Pancreas (tissue), 10 donors: Measurements from ENCODE around the gene ASAP2. TPM values are rescaled to one million over a fixed set of nuclear protein-coding genes. Genes with fewer than 3 reads are reported as not detected.

Experiments
- ATAC-seq, 4 donors: fragments of 200-7000 bp; cut with Tn5 transposase; one replicate each; pipeline versions ENCODE4 v1.8.0 to v1.9.1; 2020; ENCODE audit warnings: mild to moderate bottlenecking in 4 of 4, moderate library complexity in 4 of 4
- DNase-seq, 6 donors: peaks; one replicate each; pipeline ENCODE4 v3.0.0-alpha.2; 2020
- FAIRE-seq: peaks from 2 replicates; lab custom pipeline; 2012; peaks lifted over from hg19 to GRCh38; lab: Jason Lieb, UNC
- H3K27ac ChIP-seq, 4 donors: fragments of 200-600 bp; sonication (generic); 1 replicate in 3 of 4; 2 replicates in 1 of 4; pipeline versions ENCODE4 v1.5.0 to v1.8.0; 2020
- H3K27me3 ChIP-seq, 4 donors: fragments of 200-600 bp; one replicate each; pipeline ENCODE4 v1.8.0; 2021
- H3K36me3 ChIP-seq, 3 donors: fragments of 200-600 bp; sonication (generic) in 1 of 3; one replicate each; pipeline versions ENCODE4 v1.5.0 to v1.8.0; 2020 to 2021
- H3K4me1 ChIP-seq, 3 donors: fragments of 200-600 bp; one replicate each; pipeline ENCODE4 v1.8.0; 2021
- H3K4me3 ChIP-seq, 4 donors: fragments of 200-600 bp; sonication (generic) in 2 of 4; one replicate each; pipeline versions ENCODE4 v1.5.0 to v1.8.0; 2020 to 2021
- H3K9me3 ChIP-seq, 4 donors: fragments of 200-600 bp; one replicate each; pipeline ENCODE4 v1.8.0; 2021
- CTCF ChIP-seq, 4 donors: fragments of 200-600 bp; sonication (generic) in 3 of 4; IDR thresholded peaks; one replicate each; pipeline versions ENCODE4 v1.5.0 to v1.8.0; 2021; ENCODE audit warnings: antibody characterized with exemption in 4 of 4
- WGBS, 2 donors: extraction: QIAGEN DNeasy Blood & Tissue Kit; methylation state at CpG; one replicate each; pipeline ENCODE4 v1.1.7; 2013; 5-methylcytosine and 5-hydroxymethylcytosine counted together
- intact Hi-C, 3 donors: fragments of 100-400 bp; cut with DNase I; formaldehyde crosslinking; loops; one replicate each; pipeline versions ENCODE4 v1.11.1 to v1.14.2; 2022
- polyA plus RNA-seq, 2 donors: library from polyadenylated mRNA; stranded (reverse); fragments of 200-250 nt; gene quantifications; one replicate each; pipeline ENCODE4 v1.2.3, GENCODE V29; 2013
- total RNA-seq, 6 donors: library from RNA; stranded (reverse); fragmentation: NEBNext Ultra II Directional in 4 of 6; extraction: Animal tissue kit (Norgen Biotek cat#: 25700) in 4 of 6; gene quantifications; one replicate each; pipeline versions ENCODE4 v1.2.1 to v1.2.4, GENCODE V29; 2021 to 2023
- donor health status: healthy with polysubstance abuse.
- donor health status: DM: no; HTN: no; CAD: no; lungs with moderate emphysema.
- donor health status: DM: no; HTN: no; CAD: no.
- donor health status: control.
- donor health status: control.
- donor health status: Bipolar disorder and iron deficiency.
- donor health status: DM: yes; HTN: yes; CAD: no.
- donor health status: DM: no; HTN: no; CAD: no.
- donor health status: DM: no; HTN: no; CAD: no.
- donor health status: DM: yes; HTN: yes; CAD: no.

ASAP2 gene
- total and polyA plus RNA-seq, 8 donors = 5.8 to 17.7 (median 7.3) TPM

DNA sequence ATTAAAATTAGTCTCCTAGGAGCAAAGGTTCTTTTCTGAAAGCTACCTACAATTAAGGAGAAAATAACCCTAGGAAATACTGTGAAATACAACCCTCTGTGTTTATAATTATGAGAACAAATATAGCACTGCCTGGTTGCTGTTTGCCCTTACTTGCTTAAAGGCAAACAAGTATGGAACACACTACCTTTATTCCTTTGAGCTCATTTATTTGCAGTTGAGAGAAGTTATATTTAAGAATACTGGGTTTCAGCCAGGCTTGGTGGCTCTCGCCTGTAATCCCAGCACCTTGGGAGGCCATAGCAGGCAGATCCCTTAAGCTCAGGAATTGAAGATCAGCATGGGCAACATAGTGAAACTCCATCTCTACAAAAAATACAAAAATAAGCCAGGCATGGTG, 244.6 kb downstream of the ASAP2 start:
- DNase-seq = no peak
- Histone ChIP-seq H3K27ac (no peak overlapping the region), H3K27me3 (no peaks in the 10 kb centered on the region), H3K4me3 (no peak overlapping the region), H3K4me1 (no peaks in the 10 kb centered on the region), H3K9me3 (no peaks in the 10 kb centered on the region), H3K36me3 (peaks cover 0 to 12% (median 8%) of the 10 kb centered on the region in 3 donors)
- no peak for FAIRE-seq
- no peak for TF ChIP-seq CTCF (IDR thresholded peaks at IDR 0.05)
- ATAC-seq = no peak
- 92 to 93% methylated on average over 1 of the region's 1 CpG for WGBS, 2 donors
- intact Hi-C loops = no loop called here

Other genes with a start within 250 kb of the ASAP2 start
- 1 to 10 TPM; 1.2 to 5.5 (median 2.5) TPM for gene MBOAT2, start 203.1 kb upstream of the ASAP2 start, total RNA-seq
- 1 to 10 TPM; 1.3 to 5.7 TPM for gene MBOAT2, start 203.1 kb upstream of the ASAP2 start, polyA plus RNA-seq
- 10 to 100 TPM; 10.8 to 30.6 (median 18.9) TPM for gene ITGB1BP1, start 216.7 kb downstream of the ASAP2 start, total RNA-seq
- gene ITGB1BP1, start 216.7 kb downstream of the ASAP2 start, polyA plus RNA-seq = 10 to 100 TPM; 27.2 to 55.4 TPM
- gene CPSF3, start 216.8 kb downstream of the ASAP2 start, total RNA-seq = 10 to 100 TPM in 4 of 6 donors, 1 to 10 TPM in 2; 7.0 to 13.2 (median 11.6) TPM
- 10 to 100 TPM in 1 of 2 donors, 1 to 10 TPM in 1; 5.7 to 10.6 TPM for gene CPSF3, start 216.8 kb downstream of the ASAP2 start, polyA plus RNA-seq